Measurements from ENCODE around the gene WDR20.

- TF ChIP-seq CTCF (conservative IDR thresholded peaks at IDR 0.05; ENCODE audit: low read length) (no peak), EZH2phosphoT487 (IDR thresholded peaks at IDR 0.05; ENCODE audit: borderline replicate concordance, low read depth, low read length) (no peak)
Measured at GRCh38 chr14:102241147-102241546, 101.5 kb downstream of the WDR20 start.
